Germinal center (tissue), 1 donor: Measurements from ENCODE around the gene LZTS3.
"Not testable (repeated sequence)": the region's sequence is repeated elsewhere in the genome, so short reads cannot be mapped to it uniquely, and the experiment has no call there.

ENCODE experiments used
- DNase-seq: peaks from one replicate; pipeline ENCODE4 v3.0.0; 2012; ENCODE audit warnings: mixed read lengths, low spot score

LZTS3 gene

DNA sequence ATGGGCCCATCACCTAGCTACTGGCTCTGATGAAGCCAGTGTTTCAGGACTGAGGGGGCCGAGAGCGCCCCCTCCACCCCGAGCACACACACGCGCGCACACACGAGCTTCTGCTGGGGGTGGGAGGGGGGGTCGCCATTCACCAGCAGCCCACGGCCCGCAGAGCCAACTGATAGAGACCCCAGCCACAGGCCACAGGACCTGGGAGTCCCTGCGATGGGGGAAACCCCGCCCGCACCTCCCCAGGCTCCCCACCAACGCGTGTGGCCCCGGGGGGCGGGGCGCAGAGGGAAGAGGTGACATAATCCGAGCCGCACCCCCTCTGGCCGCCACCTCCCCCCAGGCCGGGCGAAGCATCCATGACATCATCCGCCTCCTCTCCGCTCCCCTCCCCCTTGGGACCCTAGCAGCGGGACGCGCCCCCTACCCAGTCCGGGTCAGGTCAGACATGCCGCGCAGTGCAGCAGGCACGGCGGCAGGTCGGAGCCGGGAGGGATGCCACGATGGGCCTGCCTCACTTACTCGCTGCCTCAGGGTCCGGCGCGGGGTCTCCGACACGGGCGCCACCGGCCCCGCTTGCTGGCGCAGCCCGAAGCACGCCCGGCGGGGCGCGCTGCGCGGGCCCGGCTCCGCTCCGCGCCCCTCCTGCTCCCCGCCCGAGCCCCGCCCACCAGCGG is at the start of gene LZTS3:
Gene LZTS3 (minus strand): TSS at position 617 of the 677 bp plus-strand sequence. CDS start 6,386 bp downstream, outside the sequence.
- DNase-seq = peak; percentile 82

DNA sequence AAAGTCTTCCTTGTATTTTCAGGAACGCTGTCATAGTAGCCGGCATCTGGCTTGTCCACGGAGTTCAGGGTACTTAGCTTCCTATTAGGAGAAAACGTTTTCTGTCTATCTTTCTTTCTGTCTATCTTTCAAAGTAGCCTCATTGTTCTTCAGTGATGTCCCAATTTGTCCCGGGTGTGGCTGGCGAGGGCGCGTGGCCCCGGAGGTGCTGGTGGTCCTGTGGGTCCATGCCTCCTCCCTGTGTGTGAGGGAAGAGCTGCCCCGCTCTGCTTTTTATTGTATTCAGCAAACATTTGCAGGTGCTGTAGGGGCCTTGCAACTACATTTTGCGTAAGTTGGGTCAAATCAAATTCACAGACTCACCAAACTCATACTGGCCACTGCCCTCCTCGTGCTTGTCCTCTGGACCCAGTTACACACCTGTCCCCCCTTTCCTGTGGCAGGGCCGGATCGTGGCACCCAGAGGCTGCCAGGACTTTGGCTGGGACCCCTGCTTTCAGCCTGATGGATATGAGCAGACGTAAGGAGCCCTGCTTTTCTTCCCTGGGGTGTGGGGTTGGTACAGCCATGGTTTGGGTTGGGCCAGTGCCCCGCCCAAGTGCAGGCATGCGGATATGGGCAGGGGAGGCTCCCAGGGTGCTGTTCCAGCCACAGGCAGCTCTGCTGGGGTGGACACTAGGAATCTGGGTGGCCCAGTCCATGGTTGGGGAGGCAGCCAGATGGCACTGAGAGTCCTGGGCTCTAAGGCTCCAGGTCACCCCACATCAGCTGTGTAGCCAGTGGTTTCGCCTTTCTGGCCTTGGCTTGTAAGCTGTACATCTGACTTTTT is 48.3 kb upstream of the LZTS3 start:
- DNase-seq = no peak

DNA sequence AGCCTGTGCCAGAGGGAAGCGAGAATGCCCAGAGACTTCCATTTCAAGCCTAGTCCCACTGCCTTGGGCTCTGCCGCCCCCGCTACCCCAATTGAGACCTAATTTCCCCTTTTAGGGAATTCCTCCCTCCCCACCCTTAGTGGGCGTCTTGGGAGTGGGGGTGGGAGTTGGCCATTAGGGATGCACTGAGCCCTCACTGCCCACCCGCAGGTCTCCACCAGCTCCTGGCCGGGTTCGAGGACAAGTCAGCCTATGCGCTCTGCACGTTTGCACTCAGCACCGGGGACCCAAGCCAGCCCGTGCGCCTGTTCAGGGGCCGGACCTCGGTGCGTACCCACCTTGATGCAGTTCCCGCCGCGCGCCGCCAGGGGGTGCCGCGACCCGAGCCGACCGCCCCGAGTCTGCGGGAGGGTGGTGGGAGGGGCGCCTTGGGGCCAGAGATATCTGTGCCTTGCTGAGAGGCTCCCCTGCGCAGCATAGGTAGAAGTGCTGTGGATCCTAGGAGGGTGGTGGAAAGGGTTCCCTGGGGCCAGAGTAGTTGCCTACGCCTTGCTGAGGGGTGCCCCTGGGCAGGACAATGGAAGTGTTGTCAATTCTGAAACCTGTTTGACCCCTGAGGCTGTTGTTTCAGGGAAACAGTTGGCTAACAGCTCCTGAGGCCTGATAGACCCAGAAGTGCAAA is 45.1 kb upstream of the LZTS3 start:
- DNase-seq = peak; percentile 88

DNA sequence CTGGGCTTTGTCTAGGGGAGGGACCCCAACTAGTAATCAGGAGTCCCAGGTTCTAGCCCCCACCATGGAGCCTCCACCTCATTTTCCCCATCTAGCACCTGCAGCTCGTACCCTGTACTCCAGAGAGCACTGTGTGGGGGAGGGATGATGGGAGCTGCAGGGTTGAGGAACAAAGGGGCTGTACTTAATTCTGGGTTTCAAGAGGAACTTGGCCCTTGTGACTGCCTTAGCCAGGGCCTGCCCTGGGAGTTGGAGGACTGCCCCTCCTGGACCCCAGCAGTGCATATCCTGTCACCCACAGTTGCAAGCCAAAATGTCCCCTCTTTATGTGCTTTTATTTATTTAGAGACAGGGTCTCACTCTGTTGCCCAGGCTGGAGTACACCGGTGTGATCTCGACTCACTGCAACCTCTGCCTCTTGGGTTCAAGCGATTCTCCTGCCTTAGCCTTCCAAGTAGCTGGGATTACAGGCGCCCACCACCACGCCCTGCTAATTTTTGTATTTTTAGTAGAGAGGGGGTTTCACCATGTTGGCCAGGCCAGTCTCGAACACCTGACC is 42.1 kb upstream of the LZTS3 start:
- DNase-seq = not testable (repeated sequence)

DNA sequence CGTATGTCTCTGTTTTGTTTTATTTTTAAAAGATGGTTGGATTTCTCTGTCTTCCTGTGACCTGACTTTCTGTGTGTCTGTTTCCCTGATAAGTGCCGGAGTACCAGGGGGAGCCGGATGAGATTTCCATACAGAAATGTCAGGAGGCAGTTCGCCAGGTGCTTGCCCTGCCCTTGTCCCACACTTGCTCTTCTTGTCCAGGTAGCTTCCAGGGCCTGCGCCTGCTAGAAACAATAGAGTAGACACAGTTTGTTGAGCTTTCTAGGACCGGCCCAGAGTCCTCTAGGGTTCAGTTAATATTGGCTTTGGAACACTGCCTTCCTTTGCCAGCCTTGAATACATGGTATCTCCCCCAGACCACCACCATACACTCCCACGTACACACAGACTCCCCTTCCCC is 39.9 kb upstream of the LZTS3 start:
- no peak for DNase-seq

DNA sequence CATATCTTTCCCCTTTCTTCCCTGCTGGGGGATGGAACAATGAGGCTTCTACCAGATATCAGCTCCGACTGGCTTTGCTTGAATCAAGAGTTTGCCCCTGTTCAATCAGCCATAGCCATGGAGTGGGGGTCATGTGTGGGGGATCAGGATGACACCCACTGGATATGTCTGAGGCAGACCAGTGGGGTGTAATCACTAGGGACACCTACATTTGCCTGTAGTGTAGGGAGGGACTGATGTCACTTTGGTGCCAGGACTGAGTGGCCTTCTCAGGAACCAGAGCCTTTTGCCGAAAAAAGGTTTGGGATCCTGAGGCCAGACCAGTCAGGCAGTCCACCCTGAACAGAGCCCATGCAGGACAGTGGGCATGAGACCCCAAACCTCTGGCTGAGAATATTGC is 37.0 kb upstream of the LZTS3 start:
- no peak for DNase-seq

DNA sequence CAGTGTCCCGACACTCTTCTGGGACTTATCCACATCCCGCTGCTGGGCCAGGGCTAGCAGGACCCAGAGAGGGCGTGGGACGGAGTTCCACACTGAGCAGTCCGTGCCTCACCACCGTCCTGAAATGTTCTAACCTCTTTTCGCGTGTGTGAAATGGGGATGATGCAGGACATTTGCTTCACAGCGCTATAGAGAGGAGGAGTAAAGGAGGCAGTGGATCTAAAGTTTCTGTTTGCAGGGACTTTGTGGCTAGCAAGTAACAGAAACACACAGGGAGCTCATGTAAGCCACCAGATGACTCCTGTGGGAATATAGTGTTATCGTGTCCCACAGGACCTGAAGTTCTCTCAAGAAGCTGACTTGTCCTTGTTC is 36.6 kb upstream of the LZTS3 start:
- DNase-seq = no peak

DNA sequence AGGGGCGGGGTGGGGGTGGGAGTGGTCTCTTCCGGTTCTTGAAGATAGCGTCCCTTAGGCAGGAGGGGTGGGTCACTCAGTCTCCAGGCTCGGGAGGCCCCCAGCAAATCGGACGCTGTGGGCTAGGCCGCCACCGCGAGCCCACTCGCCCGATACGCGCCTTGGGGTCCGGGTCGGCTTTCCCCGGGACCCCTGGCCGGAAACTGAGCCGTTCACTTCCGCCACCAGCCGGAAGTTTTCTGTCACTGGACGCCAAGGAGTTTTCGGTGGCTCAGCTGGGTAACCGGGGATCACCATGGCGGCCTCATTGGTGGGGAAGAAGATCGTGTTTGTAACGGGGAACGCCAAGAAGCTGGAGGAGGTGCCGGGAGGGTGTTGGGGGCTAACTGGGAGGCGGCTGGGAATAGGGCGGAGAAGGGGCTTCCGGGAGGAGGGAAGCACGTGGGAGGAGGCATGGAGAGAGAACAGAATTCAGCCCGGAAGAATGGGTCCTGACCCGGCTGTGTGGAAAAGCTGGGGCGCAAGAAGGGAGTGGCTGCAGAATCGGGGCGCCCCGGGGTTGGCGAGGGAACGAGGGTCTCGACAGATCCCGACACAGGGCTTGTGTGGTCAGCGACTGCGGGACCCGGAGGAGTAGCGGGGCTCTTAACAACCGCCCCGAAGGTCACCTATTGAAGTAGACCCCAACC is 36.1 kb upstream of the LZTS3 start, which contains the start of gene ITPA:
Gene ITPA (plus strand): TSS at position 242 of the 689 bp plus-strand sequence. CDS start 54 bp downstream, at position 296.
- DNase-seq = peak; percentile 70

DNA sequence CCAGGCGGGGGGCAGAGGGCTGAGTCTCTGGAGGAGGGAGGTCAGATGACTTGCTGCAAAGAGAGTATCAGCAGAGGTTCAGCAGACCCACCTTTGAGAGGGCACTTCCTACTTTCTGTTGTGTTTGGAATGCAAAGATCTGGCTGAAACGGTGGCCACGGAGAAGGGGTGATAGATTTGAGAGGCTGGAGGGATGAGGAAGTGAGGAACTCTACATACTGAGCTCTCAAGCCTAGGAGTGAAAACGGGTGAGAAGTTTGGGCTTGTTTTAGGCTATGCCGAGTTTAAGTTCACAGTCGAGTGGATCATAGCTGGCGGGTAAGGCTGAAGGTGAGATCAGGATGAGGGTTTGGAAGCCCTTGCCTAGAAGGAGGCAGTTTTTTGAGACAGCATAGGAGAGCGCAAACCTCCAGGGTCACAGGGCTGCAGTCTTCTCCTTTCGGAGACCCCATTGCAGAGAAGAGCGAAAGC is 35.5 kb upstream of the LZTS3 start:
- peak; percentile 26 for DNase-seq

DNA sequence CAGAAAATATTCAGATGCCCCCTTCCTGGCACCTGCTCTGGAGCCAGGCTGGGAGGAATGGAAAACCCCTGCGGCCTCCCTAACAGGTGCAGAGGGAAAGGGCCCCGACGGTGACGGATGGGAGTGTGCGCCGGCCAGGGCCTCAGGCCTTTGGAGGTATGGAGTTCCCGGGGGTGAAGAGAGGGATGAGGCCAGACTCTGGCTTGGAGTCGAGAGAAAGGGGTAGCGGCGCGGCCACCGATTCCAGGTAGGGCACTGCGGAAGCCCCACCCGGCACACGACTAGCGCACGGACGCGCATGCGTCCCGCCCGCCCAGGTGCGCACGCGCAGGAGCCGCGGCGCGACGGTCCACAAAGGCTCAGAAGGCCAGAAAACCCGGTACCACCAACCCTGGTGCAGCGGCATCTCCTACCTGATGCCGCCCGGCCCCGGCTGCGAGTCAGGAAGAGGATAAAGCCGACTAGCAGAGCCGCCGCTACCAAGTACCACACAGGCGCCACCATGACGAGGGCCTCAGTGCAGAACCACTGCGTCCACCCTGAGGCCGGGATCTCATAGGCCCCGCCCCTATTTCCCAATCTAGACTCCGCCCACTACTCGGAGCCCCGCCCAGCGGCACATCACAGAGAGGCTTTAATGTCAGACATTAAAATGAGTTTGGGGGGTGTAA is 30.9 kb upstream of the LZTS3 start, which contains the start of gene DDRGK1:
Gene DDRGK1 (minus strand): TSS at position 559 of the 671 bp plus-strand sequence. CDS start 55 bp downstream, at position 504.
- peak; percentile 94 for DNase-seq

DNA sequence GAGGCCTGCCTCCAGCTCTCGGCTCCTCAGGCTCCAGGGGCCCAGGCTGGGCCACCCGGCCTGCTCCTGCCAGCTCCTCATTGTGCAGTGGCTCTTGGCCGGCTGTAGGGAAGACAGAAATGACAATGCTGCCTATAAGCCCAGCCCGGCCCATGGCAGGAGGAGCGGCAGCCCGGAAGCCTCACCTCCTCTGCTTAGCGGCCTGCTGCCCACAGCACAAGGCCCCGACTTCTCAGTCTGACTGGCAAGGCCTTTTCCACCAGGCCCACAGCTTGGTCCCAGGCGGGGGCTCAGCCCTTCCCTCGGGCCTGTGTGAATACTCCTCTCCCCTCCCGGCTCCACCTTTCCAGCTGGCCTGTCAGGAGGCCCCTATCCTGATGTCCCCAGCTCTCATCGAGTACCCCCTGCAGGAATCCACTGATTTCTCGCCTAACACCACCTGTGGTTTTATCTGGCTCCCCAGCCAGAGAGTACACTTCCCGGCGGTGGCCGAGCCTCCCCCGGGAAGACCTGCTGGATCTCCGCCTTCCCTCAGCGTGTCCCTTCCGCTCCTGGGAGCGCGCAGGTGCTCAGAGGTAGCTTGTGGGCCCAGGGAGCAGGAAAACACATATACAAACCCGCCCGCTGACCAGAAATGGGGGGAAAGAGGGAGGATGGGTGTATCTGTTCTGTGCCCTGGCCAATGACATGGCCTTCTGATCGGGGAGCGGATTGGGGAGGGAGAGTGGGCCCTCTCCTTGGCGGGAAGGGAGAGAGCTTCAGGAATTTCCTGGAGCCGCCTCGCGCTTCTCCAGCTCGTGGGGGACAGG is 30.2 kb upstream of the LZTS3 start:
- DNase-seq = peak; percentile 27

DNA sequence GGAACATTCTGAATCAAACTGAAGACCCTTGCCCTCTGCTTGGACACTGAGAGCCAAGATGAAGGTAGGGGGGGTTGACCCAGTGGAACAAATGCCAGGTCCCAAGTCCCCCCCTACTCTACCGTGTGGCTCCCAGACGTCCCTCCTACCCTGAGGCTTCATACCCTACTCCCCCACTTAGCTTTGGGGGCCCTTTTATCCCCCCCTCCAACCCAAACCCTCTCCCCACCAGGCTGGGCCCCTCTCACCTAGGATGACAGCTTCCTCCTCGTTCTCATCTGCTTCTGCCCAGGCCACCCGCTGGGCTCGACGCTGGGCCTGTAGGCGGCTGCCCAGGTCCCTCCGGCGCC is 29.6 kb upstream of the LZTS3 start:
- no peak for DNase-seq

DNA sequence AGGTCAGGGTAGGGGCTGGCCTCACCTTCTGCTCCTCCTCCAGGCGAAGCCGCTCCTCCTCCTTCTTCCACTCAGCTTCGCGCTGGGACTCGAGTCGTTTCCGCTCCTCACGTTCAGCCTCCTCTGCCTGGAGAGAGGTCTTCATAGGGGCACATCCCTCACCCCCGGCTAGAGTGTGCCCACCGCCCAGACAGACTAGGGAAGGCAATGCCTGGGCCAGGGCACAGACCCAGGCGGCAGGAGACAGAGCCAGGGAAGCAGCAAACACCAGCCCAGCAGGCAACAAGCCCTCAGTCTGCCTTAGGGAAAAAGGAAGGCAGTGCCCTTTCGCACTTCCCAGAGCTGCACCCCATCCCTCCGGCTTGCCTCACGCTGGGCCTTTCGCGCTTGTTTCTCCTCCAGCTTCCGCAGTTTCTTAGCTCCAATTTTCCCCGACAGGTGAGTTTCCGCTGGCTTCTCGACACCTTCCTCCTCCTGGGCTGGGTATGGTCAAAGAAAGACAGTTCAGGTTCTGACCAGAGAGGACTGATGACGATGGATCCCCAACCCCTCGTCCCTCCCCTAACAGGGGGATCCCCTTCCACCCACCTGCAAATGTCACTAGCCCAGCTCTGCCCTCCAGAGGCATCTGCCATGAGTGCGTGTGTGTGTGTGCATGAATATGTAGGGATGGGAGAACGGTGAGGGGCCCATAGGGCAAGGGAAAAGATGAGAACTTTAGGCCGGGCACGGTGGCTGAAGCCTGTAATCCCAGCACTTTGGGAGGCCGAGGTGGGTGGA is 26.8 kb upstream of the LZTS3 start:
- no peak for DNase-seq

DNA sequence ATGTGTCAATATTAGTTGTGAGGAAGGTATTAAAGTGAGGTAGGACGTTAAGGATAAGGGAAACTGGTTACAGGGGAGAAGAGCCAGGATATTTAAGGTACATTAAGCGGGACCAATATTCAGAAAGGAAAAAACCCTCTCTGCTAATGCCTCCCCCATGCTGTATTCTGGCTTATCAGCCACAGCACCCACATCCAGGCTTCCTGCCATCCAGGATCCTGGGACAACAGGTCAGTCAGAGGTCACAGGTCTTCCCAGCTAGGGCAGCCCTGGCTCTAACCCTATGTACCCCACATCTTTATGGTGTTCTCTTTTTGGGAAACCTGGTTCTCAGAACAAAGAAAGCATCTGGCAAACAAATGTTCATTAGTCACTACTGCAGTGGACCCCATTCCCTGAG is 25.9 kb upstream of the LZTS3 start:
- no peak for DNase-seq

DNA sequence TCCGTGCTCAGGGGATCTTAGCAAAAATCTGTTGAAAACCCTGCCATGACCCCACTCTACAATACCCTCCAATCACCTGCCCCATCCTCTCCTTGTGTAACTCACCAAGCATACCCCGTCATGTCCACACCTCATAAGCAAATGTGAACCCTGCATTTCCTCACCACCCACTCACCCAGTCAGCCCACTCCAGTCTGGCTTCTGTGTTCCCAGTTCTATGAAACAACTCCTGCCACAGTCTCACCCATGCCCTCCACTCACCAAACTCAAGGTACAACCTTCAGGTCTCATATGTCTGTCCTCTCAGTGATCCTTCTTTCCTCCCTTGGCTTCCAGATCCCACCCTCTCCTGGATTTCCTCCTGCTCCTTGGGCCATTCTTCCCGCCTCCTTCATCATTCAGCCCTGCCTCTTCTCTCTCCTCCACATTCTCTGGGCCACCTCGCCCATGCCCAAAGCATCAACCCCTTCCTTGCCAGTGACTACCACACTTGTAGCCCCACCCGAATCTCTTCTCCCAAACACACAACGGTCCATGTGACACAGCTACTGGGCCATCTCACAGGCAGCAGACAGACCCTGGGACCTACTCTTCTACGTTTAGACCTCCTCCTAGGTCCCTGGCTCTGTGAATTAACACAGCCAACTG is 22.4 kb upstream of the LZTS3 start:
- DNase-seq = no peak

DNA sequence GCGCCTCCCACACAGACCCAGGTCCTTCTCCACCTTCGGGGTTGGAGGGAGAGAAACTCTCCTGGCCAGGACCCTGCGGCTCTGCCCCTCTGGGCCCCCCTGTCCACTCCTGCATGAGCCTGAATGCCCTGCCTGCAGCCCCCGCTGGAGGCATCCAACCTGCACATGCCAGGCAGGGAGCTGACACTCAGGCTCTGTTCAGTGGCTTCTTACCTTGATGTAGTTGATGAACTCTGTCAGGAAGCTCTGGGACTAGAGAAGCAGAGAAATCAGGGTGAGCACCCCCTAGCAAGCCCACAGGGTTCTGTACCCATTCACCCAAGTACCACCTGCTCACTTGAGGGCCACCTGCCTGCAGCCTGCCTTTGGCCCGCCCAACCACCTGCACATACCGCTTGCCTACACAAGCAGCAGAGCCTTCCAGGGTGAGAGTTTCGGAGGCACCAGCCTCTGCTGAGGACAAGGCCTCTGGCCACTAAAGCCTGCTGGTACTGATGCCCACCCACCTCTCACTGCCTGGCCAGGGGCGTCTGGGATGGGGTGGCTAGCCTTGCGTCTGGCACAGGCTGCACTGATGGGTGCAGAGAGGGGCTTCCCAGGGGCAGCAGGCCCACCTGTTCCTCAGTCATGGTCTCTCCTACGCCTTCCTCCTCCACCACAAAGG is 21.4 kb upstream of the LZTS3 start:
- no peak for DNase-seq

DNA sequence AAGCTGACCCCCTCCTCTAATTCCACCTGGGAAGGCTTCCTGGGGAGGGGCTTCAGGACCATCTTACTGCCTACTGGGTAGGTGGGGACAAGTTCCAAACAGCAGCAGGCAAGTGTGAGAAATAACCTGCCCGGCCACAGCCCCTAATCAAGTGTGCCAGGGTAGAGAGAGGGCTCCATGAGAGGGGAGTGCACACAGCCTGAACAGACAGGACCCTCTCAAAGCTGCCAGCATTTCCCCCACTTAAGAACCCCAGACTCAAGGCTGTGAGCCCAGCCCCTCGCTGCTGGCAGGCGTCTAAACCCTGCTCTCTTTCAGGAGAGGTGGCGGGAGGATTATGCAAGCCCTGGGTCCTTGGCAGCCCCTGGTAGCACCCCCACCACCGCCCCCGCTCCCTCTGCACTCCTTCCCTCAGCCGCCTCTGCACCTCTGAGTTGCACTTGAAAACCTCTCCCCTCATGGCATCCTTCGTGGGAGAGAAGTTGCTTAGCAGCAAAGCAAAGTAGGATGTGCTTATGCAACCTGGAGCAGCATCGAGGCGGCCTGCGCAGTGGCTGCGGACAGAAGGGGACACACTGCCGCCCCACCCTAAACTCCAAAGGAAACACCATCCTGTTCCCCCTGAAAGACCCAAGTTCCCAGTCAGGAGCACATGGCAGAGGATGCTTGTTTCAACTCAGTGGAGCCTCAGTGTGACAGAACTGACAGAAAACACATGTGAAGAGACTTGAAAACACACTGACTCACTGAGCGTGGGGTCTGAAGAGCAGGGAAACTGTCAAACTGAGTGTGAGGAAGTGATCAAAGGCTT is 20.7 kb upstream of the LZTS3 start:
- DNase-seq = no peak
